GM10266 (cell line): ENCODE data around the gene DCLK2.
"Not testable (repeated sequence)": the region's sequence is repeated elsewhere in the genome, so short reads cannot be mapped to it uniquely, and the experiment has no call there.

ENCODE experiments used
- DNase-seq: peaks from one replicate; pipeline ENCODE4 v3.0.0; 2012; ENCODE audit errors: extremely low spot score
- CTCF ChIP-seq: IDR thresholded peaks from 2 replicates; pipeline ENCODE4 v1.5.1; 2012; ENCODE audit warnings: mild to moderate bottlenecking, low read depth; ENCODE audit not compliant: control insufficient read depth, insufficient read depth; ENCODE audit errors: missing control alignments

Gene DCLK2

GRCh38 chr4:150173982-150174398 is 95.7 kb downstream of the DCLK2 start:
- no peak for TF ChIP-seq CTCF
- DNase-seq, result no peak

GRCh38 chr4:150176547-150176946 is 98.3 kb downstream of the DCLK2 start:
- no peak for TF ChIP-seq CTCF
- no peak for DNase-seq

DNA sequence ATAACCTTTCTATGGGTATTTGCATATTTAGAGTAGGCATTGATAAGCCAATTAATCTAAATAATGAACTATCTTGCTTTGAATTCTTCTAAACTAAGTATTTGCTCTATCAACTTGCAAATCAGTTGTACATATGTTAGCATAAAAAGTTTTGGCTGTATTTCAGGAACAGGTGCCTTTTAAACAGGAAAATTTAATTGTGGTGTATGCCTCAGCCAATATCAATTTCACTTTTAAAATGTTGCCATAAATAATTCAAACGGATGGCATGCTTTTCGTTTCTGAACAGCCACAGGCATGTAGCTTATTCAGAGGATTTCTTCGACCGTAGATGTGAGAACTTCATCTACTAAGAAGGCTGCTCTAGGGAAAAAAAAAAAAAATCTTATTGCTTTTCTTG is 99.9 kb downstream of the DCLK2 start:
- DNase-seq, result no peak
- no peak for TF ChIP-seq CTCF

- no peak for DNase-seq
- no peak for TF ChIP-seq CTCF
These were observed 103.3 kb downstream of the DCLK2 start for GRCh38 chr4:150181536-150181935.

GRCh38 chr4:150182794-150183193 is 104.5 kb downstream of the DCLK2 start:
- no peak for TF ChIP-seq CTCF
- DNase-seq, result no peak

- DNase-seq, result not testable (repeated sequence)
These were observed 106.8 kb downstream of the DCLK2 start for GRCh38 chr4:150185033-150185432.

- no peak for TF ChIP-seq CTCF
- no peak for DNase-seq
These were observed 114.7 kb downstream of the DCLK2 start for GRCh38 chr4:150192986-150193385.

DNA sequence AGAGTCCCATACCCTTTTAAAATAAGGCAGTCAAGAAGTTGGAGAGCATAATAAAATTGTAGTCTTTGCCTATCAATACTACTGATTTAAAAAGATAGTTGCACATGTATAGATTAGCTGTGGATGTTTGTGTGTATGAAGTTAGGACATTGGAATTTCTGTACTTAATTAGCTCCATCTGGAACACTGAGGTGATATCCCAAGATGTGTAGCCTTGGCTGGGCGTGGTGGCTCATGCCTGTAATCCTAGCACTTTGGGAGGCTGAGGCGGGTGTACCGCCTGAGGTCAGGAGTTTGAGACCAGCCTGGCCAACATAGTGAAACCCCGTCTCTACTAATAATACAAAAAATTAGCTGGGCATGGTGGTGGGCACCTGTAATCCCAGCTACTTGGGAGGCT is 119.0 kb downstream of the DCLK2 start:
- not testable (repeated sequence) for DNase-seq
